GM18873 (cell line): Measurements from ENCODE around the gene DCTN4.
"Not testable (repeated sequence)": the region's sequence is repeated elsewhere in the genome, so short reads cannot be mapped to it uniquely, and the experiment has no call there.

ENCODE experiments used
- ATAC-seq: cut with Tn5 transposase; IDR thresholded peaks from one replicate; pipeline ENCODE4 v1.9.1; 2021; ENCODE audit warnings: mild to moderate bottlenecking, moderate library complexity, moderate number of reproducible peaks; ENCODE audit not compliant: unreplicated experiment, low FRiP score

Gene DCTN4

GRCh38 chr5:150742455-150743141 is 16.2 kb downstream of the DCTN4 start:
- not testable (repeated sequence) for ATAC-seq

DNA sequence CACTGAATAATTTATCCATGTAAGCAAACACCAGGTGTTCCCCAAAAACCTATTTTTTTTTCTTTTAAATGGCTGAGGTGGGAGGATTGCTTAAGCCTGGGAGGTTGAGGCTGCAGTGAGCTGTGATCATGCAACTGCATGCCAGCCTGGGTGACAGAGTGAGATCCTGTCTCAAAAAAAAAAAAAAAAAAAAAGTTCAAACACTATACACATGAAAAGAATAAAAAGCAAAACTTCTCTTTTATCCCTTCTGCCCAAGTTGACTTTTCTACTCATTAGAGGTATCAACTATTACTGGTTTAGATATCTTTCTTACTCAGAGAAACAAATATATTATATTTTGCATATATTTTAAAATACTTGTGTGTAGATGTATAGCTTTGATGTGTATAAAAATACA is 17.8 kb downstream of the DCTN4 start:
- ATAC-seq: no peak

DNA sequence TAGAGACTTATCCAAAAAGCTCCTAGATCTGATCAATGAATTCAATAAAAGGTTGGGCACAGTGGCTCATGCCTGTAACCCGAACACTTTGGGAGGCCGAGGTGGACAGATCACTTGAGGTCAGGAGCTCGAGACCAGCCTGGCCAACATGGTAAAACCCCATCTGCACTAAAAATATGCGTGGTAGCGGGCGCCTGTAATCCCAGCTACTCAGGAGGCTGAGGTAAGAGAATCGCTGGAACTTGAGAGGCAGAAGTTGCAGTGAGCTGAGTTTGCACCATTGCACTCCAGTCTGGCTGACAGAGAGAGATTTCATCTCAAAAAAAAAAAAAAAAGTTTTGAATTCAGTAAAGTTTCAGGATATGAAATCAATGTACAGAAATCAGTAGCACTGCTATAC is 20.0 kb downstream of the DCTN4 start:
- ATAC-seq: no peak

DNA sequence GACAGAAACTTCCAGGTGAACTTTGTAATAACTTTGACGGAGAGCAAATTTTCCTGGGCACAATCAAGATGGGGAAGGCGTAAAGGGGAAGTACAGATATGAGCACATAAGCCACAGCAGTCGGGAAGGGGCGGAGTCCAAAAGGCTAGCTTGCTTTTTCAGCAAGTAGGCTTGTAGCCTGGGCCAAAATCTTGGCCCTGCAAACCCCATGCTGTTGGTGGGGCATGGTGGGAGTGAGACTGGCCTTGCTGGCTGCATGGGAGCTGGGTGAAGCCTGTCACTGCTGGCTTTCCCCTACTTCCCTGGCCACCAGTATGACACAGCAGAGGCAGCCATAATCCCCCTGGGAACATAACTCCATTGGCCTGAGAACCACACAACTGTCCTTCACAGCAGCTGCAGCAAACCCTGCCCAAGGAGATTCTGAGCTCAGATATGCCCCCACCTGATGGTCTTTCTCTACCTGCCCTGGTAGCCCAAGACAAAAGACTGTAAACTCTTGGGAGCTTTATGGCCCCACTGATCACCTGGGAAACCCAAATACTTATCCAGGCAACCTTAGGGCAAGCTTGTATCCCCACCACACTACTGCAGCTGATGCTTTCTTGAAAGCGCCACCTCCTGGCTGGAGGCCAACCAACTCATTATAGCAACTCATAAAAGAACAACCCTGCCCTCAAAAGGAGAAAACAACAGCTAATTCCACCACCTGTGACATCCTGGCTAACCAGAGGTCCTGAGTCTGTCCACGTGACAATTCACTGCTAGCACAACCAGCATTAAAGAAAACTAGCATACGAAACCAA is 24.0 kb downstream of the DCTN4 start:
- no peak for ATAC-seq

GRCh38 chr5:150731669-150732242 is 27.1 kb downstream of the DCTN4 start:
- no peak for ATAC-seq

DNA sequence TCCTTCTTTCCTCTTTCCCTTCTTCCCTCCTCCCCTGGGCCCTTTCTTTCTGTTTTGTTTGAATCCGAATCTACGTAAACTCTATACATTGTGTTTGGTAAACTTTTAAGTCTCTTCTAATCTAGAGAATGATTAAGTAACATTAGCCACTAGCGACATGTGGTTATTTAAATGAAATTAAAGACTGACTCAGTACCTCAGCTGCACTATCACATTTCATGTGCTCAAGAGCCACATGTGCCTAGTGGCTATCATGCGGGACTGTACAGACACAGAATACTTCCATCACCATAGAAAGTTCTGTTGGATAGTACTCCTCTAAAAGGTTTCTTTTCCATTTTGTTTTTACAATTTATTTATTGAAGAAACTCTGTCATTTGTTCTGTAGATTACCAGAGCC is 29.0 kb downstream of the DCTN4 start:
- ATAC-seq: no peak

DNA sequence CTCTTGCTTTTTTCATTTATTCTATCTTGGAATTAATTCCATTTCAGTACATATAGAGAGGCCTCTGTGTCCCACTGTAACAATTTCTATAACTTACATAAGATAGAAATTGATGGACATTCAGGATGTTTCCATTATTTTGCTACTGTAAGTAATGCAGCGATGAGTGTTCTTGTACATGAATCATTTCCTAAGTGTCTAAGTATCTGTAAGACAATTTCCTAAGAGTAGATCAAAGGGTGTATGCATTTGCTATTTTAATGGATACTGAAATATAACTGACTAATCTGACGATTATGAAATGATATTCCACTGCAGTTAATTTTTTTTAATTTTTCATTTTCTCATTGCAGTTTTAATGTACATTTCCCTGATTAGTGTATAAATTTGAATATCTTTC is 35.0 kb downstream of the DCTN4 start:
- no peak for ATAC-seq

DNA sequence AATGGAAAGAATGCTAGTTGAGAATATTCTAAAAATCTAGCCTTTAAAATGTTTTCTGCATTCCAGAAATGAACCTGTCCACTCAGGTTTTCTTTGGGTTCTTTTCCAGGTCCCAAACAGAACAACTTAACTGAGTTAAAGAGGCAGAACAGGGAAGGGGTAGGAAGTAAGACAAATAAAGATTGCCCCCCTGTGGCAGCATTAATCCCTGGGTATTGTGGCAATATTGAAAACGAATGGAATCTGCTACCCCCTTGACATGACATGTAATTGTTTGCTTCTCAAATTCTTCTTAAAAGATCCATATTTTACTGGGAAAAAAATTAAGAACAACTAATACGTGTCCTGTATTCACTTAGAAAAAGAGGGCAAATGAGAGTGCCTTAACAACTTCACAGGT is 48.7 kb downstream of the DCTN4 start:
- no peak for ATAC-seq

- no peak for ATAC-seq
Observed at GRCh38 chr5:150706776-150707390, 51.9 kb downstream of the DCTN4 start.

DNA sequence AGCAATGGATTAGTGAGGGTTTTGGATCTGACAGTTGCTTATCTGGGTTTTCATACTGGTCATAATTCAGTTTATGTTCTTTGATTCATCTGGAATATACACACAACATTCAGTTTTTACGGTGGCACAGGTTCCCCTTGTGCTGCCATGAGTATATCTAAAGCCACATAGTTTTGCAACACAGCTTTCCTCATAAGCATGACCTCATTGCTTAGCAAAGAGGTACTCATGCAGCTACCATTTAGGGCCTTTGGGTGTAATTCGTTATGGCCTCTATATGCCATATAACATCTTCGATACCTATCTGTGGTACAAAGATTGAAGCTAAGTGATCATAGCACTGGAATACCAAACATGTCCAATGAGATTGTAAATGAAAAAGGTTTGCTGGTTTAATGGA is 55.1 kb downstream of the DCTN4 start:
- ATAC-seq: no peak

DNA sequence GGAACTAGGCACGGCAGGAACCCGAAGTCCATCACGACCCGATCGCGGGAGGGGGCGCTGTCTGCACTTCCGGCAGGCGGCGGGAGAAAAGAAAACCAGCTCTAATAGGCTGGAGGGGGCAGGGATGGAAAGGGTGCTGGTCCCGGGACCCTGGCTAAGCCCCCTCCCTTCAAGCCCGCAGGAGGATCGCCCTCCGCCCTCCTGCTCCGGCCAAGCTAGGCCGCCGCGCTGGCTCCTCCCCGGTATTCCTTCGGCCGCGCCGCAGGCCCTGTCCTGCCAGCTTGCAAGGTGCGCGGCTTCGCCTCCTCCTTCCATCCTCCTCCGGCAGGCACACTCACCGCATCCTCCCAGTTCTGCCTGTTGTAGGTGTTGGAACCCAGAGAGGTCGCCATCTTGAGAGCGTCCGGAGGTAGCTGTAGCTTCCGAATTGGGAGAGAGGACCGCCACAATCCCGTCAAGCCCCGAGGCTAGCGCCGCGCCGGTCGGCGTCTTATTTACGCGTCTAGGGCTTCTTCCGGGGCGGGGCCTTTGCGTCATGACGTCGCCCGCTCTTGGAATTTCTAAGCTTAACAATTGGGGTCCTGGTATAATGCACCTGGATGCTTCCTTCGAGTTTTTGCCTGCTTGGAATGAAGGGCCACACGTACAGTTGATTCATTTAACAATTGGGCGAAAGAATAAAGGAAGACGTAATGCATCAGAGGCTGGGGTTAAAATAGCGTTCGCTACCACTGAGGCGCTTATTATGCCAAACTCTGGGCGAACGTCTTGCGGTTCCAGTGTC is 58.0 kb downstream of the DCTN4 start, which contains the start of gene RBM22:
Gene RBM22 (minus strand): TSS at position 469 of the 784 bp plus-strand sequence. CDS start 77 bp downstream, at position 392.
- ATAC-seq: peak; percentile 88

- no peak for ATAC-seq
Observed at GRCh38 chr5:150700246-150700593, 58.6 kb downstream of the DCTN4 start.

DNA sequence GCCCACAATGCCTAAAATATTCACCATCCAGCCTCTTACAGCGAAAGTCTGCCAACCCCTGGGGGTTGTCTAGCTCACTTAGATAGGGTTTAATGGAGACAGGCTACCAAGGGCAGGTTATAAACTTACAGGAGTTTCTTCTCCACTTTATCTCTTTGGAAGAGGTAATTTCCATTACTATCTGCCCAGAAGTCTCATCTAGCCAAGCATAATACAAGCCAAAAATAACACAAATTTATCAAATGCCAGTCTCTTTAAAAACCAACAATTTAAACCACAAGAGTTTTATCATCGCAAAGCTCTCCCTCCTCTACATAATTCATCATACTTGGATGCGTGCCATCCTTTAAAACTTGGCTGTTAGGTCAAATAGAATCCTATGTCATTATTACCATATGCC is 64.2 kb downstream of the DCTN4 start:
- ATAC-seq: no peak

- ATAC-seq: no peak
Observed at GRCh38 chr5:150692276-150692675, 66.5 kb downstream of the DCTN4 start.

GRCh38 chr5:150690760-150691159 is 68.1 kb downstream of the DCTN4 start:
- no peak for ATAC-seq

GRCh38 chr5:150689120-150689519 is 69.7 kb downstream of the DCTN4 start:
- ATAC-seq: no peak

DNA sequence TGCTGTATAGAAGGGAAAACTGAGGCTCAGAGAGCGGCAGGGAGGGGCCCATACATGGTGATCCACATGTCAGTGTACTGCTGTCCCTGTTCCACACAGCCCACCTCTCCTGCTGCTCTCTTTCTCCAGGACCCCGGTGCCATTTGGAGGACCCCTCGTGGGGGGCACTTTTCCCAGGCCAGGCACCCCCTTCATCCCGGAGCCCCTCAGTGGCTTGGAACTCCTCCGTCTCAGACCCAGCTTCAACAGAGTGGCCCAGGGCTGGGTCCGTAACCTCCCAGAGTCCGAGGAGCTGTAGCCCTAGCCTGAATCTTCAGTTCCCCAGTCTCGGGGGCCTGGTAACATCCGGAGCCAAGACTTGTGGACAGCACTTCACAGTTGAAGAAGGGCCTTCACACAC is 82.2 kb downstream of the DCTN4 start:
- no peak for ATAC-seq

- no peak for ATAC-seq
Observed at GRCh38 chr5:150675069-150675468, 83.7 kb downstream of the DCTN4 start.

DNA sequence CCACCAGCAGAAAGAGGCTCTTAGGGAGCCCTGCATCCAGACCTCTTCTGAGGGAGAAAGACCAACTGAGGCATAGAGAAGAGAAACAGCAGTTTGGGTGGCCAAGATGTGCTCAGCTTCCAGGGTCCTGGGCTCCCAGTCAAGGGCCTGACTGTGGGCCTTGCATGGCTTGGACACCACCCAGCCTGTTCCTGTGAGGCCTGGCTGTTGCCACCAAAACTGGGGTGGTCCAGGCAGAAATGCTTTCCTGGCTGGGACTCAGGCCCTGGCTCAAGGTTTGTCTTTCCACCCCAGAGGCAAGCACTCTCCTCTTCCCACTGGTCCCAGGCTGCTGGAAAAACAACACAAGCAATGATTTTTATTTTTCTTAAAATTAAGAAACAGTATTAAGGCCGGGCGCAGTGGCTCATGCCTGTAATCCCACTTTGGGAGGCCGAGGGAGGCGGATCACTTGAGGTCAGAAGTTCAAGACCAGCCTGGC is 84.4 kb downstream of the DCTN4 start:
- no peak for ATAC-seq

GRCh38 chr5:150672884-150673275 is 85.9 kb downstream of the DCTN4 start:
- no peak for ATAC-seq
